Neural cell (in vitro differentiated cells): ENCODE results near the gene MEAF6.

ENCODE experiments used
- EP300 ChIP-seq: fragments of 450-650 bp; conservative IDR thresholded peaks from 2 replicates; pipeline ENCODE4 v1.6.1; 2014; ENCODE audit warnings: antibody characterized with exemption, mild to moderate bottlenecking, moderate library complexity; ENCODE audit not compliant: poor library complexity, severe bottlenecking
- POLR2AphosphoS5 ChIP-seq: IDR thresholded peaks from 2 replicates; pipeline ENCODE4 v1.6.1; 2012
- RAD21 ChIP-seq: fragments of 450-650 bp; conservative IDR thresholded peaks from 2 replicates; pipeline ENCODE4 v1.6.1; 2014; ENCODE audit warnings: antibody characterized with exemption, mild to moderate bottlenecking, moderate library complexity
- REST ChIP-seq: IDR thresholded peaks from 2 replicates; pipeline ENCODE4 v1.6.1; 2012; ENCODE audit warnings: borderline replicate concordance
- TF ChIP-seq, protein P1 (sequence below): fragments of 450-650 bp; IDR thresholded peaks from 2 replicates; pipeline ENCODE4 v1.5.1; 2014; ENCODE audit warnings: antibody characterized with exemption, mild to moderate bottlenecking, moderate library complexity; ENCODE audit not compliant: poor library complexity, severe bottlenecking

- TF ChIP-seq, protein P1, sequence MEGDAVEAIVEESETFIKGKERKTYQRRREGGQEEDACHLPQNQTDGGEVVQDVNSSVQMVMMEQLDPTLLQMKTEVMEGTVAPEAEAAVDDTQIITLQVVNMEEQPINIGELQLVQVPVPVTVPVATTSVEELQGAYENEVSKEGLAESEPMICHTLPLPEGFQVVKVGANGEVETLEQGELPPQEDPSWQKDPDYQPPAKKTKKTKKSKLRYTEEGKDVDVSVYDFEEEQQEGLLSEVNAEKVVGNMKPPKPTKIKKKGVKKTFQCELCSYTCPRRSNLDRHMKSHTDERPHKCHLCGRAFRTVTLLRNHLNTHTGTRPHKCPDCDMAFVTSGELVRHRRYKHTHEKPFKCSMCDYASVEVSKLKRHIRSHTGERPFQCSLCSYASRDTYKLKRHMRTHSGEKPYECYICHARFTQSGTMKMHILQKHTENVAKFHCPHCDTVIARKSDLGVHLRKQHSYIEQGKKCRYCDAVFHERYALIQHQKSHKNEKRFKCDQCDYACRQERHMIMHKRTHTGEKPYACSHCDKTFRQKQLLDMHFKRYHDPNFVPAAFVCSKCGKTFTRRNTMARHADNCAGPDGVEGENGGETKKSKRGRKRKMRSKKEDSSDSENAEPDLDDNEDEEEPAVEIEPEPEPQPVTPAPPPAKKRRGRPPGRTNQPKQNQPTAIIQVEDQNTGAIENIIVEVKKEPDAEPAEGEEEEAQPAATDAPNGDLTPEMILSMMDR, result no peak
- TF ChIP-seq EP300, result no peak
- TF ChIP-seq POLR2AphosphoS5, result no peak
- no peak for TF ChIP-seq RAD21
- no peak for TF ChIP-seq REST
Observed at GRCh38 chr1:37537378-37537777, 22.8 kb upstream of the MEAF6 start.
